Measurements from ENCODE around the gene CCDC185. TPM values are rescaled to one million over a fixed set of nuclear protein-coding genes. Genes with fewer than 3 reads are reported as not detected.

The CCDC185 gene
- total and polyA plus RNA-seq, 2 experiments from 2014 or later: 0.56 TPM; not detected in 1

DNA sequence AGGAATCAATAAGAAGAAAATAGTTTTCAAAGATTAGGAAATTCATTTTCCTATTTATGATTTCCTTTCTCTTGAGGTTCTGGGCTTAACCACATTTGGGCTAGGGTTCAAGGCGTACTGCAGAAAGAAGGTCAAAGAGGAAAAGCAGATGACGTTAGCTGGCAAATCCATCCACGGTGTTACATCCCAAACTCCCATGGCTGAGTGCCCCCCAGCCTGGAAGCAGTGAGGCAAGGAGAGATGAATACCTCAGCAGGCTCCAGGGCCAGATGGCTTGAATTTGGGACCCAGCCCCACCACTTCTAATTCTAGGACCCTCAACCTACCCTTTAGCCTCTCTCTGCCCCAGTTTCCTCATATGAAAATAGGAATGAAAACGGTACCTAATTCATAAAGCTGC lies 46.9 kb upstream of the CCDC185 start:
- Histone ChIP-seq H3F3A (replicated peaks; ENCODE audit: low read depth) (no peaks in the 10 kb centered on the region), H3K79me2 (replicated peaks; ENCODE audit: insufficient read depth) (no peaks in the 10 kb centered on the region), H2AFZ (no peak overlapping the region), H3K27ac (ENCODE audit: low read depth) (no peak overlapping the region), H3K4me3 (no peak overlapping the region), H3K4me1 (ENCODE audit: insufficient read depth) (no peaks in the 10 kb centered on the region), H3K4me2 (no peak overlapping the region), H3K36me3 (ENCODE audit: insufficient read depth) (no peaks in the 10 kb centered on the region), H3K9me2 (ENCODE audit: insufficient read depth) (no peaks in the 10 kb centered on the region), H4K20me1 (replicated peaks; ENCODE audit: insufficient read depth) (no peaks in the 10 kb centered on the region), H3K27me3 (ENCODE audit: insufficient read depth) (no peaks in the 10 kb centered on the region)
- Mint-ChIP-seq H3K27me3 (ENCODE audit: insufficient read depth, low read depth, poor library complexity) (no peaks in the 10 kb centered on the region), H3K4me3 (no peak overlapping the region), H3K4me1 (peaks cover 5% of the 10 kb centered on the region; the same call in 2 of the 3 replicates), H3K9me3 (no peaks in the 10 kb centered on the region), H3K36me3 (ENCODE audit: low read depth) (no peaks in the 10 kb centered on the region), H3K27ac (no peak overlapping the region)
- no peak for ATAC-seq
- DNase-seq (ENCODE audit: low spot score): no peak
- no peak for TF ChIP-seq ZNF331 (CRISPR knock-in tag; IDR thresholded peaks at IDR 0.05; ENCODE audit: low read depth)
- TF ChIP-seq, protein P1, sequence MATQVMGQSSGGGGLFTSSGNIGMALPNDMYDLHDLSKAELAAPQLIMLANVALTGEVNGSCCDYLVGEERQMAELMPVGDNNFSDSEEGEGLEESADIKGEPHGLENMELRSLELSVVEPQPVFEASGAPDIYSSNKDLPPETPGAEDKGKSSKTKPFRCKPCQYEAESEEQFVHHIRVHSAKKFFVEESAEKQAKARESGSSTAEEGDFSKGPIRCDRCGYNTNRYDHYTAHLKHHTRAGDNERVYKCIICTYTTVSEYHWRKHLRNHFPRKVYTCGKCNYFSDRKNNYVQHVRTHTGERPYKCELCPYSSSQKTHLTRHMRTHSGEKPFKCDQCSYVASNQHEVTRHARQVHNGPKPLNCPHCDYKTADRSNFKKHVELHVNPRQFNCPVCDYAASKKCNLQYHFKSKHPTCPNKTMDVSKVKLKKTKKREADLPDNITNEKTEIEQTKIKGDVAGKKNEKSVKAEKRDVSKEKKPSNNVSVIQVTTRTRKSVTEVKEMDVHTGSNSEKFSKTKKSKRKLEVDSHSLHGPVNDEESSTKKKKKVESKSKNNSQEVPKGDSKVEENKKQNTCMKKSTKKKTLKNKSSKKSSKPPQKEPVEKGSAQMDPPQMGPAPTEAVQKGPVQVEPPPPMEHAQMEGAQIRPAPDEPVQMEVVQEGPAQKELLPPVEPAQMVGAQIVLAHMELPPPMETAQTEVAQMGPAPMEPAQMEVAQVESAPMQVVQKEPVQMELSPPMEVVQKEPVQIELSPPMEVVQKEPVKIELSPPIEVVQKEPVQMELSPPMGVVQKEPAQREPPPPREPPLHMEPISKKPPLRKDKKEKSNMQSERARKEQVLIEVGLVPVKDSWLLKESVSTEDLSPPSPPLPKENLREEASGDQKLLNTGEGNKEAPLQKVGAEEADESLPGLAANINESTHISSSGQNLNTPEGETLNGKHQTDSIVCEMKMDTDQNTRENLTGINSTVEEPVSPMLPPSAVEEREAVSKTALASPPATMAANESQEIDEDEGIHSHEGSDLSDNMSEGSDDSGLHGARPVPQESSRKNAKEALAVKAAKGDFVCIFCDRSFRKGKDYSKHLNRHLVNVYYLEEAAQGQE (IDR thresholded peaks at IDR 0.05; ENCODE audit: unreplicated experiment): no peak
- no peak for TF ChIP-seq ZNF114 (CRISPR knock-in tag; IDR thresholded peaks at IDR 0.05)
- TF ChIP-seq, protein P2, sequence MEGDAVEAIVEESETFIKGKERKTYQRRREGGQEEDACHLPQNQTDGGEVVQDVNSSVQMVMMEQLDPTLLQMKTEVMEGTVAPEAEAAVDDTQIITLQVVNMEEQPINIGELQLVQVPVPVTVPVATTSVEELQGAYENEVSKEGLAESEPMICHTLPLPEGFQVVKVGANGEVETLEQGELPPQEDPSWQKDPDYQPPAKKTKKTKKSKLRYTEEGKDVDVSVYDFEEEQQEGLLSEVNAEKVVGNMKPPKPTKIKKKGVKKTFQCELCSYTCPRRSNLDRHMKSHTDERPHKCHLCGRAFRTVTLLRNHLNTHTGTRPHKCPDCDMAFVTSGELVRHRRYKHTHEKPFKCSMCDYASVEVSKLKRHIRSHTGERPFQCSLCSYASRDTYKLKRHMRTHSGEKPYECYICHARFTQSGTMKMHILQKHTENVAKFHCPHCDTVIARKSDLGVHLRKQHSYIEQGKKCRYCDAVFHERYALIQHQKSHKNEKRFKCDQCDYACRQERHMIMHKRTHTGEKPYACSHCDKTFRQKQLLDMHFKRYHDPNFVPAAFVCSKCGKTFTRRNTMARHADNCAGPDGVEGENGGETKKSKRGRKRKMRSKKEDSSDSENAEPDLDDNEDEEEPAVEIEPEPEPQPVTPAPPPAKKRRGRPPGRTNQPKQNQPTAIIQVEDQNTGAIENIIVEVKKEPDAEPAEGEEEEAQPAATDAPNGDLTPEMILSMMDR (conservative IDR thresholded peaks at IDR 0.05; ENCODE audit: low read depth in 2 of 2): no peak
- TF ChIP-seq, protein P3, sequence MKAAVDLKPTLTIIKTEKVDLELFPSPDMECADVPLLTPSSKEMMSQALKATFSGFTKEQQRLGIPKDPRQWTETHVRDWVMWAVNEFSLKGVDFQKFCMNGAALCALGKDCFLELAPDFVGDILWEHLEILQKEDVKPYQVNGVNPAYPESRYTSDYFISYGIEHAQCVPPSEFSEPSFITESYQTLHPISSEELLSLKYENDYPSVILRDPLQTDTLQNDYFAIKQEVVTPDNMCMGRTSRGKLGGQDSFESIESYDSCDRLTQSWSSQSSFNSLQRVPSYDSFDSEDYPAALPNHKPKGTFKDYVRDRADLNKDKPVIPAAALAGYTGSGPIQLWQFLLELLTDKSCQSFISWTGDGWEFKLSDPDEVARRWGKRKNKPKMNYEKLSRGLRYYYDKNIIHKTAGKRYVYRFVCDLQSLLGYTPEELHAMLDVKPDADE (IDR thresholded peaks at IDR 0.05): no peak
- no peak for TF ChIP-seq POLR2AphosphoS5 (IDR thresholded peaks at IDR 0.05; ENCODE audit: low read depth)
- no peak for TF ChIP-seq NANOG (IDR thresholded peaks at IDR 0.05; ENCODE audit: borderline replicate concordance)

DNA sequence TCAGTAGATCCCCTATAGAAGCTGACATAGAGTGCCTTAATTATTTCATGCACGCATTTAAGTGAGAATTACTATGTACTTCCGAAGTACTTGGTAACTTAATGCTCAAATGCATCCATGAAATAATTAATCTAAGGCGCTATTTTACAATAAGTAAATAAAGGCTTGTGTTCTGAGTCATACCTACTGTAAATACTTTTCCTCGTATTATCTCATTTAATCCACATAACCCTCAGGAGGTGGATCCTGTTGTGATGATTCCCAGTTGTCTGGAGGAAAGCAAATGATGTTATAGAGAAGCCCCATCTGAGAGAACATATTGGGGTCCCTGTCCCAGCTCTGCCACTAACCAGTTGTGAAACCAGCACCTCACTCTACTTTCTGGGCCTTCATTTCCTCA lies 45.6 kb upstream of the CCDC185 start:
- Mint-ChIP-seq H3K36me3 (ENCODE audit: low read depth) (no peaks in the 10 kb centered on the region), H3K27ac (no peak overlapping the region), H3K4me1 (peaks cover 3% of the 10 kb centered on the region; the same call in 2 of the 3 replicates), H3K27me3 (ENCODE audit: insufficient read depth, low read depth, poor library complexity) (no peaks in the 10 kb centered on the region), H3K4me3 (no peak overlapping the region), H3K9me3 (no peaks in the 10 kb centered on the region)
- H3K27me3 ChIP-seq (ENCODE audit: insufficient read depth): no peaks in the 10 kb centered on the region
- no peaks in the 10 kb centered on the region for H3F3A ChIP-seq (replicated peaks; ENCODE audit: low read depth)
- H4K20me1 ChIP-seq (replicated peaks; ENCODE audit: insufficient read depth): no peaks in the 10 kb centered on the region
- H3K27ac ChIP-seq (ENCODE audit: low read depth): no peak overlapping the region
- H3K4me2 ChIP-seq: no peak overlapping the region
- H3K9me2 ChIP-seq (ENCODE audit: insufficient read depth): no peaks in the 10 kb centered on the region
- H3K4me1 ChIP-seq (ENCODE audit: insufficient read depth): no peaks in the 10 kb centered on the region
- no peak overlapping the region for H2AFZ ChIP-seq
- DNase-seq (ENCODE audit: low spot score) (no peak), ATAC-seq (no peak)
- no peaks in the 10 kb centered on the region for H3K79me2 ChIP-seq (replicated peaks; ENCODE audit: insufficient read depth)
- H3K36me3 ChIP-seq (ENCODE audit: insufficient read depth): no peaks in the 10 kb centered on the region
- no peak overlapping the region for H3K4me3 ChIP-seq
- TF ChIP-seq EZH2phosphoT487 (IDR thresholded peaks at IDR 0.05; ENCODE audit: unreplicated experiment): no peak
- TF ChIP-seq, protein P4, sequence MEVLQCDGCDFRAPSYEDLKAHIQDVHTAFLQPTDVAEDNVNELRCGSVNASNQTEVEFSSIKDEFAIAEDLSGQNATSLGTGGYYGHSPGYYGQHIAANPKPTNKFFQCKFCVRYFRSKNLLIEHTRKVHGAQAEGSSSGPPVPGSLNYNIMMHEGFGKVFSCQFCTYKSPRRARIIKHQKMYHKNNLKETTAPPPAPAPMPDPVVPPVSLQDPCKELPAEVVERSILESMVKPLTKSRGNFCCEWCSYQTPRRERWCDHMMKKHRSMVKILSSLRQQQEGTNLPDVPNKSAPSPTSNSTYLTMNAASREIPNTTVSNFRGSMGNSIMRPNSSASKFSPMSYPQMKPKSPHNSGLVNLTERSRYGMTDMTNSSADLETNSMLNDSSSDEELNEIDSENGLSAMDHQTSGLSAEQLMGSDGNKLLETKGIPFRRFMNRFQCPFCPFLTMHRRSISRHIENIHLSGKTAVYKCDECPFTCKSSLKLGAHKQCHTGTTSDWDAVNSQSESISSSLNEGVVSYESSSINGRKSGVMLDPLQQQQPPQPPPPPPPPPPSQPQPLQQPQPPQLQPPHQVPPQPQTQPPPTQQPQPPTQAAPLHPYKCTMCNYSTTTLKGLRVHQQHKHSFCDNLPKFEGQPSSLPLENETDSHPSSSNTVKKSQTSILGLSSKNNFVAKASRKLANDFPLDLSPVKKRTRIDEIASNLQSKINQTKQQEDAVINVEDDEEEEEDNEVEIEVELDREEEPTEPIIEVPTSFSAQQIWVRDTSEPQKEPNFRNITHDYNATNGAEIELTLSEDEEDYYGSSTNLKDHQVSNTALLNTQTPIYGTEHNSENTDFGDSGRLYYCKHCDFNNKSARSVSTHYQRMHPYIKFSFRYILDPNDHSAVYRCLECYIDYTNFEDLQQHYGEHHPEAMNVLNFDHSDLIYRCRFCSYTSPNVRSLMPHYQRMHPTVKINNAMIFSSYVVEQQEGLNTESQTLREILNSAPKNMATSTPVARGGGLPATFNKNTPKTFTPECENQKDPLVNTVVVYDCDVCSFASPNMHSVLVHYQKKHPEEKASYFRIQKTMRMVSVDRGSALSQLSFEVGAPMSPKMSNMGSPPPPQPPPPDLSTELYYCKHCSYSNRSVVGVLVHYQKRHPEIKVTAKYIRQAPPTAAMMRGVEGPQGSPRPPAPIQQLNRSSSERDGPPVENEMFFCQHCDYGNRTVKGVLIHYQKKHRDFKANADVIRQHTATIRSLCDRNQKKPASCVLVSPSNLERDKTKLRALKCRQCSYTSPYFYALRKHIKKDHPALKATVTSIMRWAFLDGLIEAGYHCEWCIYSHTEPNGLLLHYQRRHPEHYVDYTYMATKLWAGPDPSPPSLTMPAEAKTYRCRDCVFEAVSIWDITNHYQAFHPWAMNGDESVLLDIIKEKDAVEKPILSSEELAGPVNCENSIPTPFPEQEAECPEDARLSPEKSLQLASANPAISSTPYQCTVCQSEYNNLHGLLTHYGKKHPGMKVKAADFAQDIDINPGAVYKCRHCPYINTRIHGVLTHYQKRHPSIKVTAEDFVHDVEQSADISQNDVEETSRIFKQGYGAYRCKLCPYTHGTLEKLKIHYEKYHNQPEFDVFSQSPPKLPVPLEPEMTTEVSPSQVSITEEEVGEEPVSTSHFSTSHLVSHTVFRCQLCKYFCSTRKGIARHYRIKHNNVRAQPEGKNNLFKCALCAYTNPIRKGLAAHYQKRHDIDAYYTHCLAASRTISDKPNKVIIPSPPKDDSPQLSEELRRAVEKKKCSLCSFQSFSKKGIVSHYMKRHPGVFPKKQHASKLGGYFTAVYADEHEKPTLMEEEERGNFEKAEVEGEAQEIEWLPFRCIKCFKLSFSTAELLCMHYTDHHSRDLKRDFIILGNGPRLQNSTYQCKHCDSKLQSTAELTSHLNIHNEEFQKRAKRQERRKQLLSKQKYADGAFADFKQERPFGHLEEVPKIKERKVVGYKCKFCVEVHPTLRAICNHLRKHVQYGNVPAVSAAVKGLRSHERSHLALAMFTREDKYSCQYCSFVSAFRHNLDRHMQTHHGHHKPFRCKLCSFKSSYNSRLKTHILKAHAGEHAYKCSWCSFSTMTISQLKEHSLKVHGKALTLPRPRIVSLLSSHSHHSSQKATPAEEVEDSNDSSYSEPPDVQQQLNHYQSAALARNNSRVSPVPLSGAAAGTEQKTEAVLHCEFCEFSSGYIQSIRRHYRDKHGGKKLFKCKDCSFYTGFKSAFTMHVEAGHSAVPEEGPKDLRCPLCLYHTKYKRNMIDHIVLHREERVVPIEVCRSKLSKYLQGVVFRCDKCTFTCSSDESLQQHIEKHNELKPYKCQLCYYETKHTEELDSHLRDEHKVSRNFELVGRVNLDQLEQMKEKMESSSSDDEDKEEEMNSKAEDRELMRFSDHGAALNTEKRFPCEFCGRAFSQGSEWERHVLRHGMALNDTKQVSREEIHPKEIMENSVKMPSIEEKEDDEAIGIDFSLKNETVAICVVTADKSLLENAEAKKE (CRISPR knock-in tag; IDR thresholded peaks at IDR 0.05): no peak

Data from GM23338 (cell line).